ENCODE measurements around the gene EVL.
"Not testable (repeated sequence)": the region's sequence is repeated elsewhere in the genome, so short reads cannot be mapped to it uniquely, and the experiment has no call there.

The EVL gene

GRCh38 chr14:100060760-100061159 is 4.5 kb upstream of the EVL start:
- TF ChIP-seq CTCF (conservative IDR thresholded peaks at IDR 0.05) (no peak), ZFX (IDR thresholded peaks at IDR 0.05) (no peak)
- no peak overlapping the region for H3K27ac ChIP-seq

- H3K27ac ChIP-seq: no peak overlapping the region
- TF ChIP-seq CTCF (conservative IDR thresholded peaks at IDR 0.05): no peak
- TF ChIP-seq ZFX (IDR thresholded peaks at IDR 0.05): no peak
Observed at GRCh38 chr14:100062590-100062989, 2.6 kb upstream of the EVL start.

DNA sequence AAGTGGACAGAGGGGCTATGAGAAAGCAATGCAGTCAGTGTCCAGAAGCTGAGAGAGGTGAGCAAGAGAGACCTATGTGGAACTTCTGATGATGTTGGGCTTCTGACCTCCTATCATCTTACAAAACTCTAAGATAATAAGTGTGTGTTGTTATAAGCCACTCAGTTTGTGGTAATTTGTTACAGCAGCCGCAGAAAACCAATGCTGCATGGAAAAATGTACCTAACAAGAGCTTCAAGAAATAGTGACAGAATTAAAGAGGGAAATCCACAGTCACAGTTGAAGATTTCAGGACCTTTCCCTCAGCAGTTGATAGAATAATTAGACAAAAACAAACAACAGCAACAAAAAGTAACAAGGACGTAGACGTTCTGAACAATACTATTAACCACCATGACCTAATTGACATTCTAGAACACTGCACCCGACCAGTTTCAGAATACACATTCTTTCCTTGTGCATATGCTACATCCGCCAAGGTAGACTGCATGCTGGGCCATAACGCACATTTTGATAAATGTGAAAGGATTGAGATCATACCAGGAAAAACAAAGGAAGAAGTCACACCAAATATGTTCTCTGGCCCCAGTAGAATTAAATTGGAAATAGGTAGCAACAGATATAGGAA is 1.8 kb upstream of the EVL start:
- no peak for TF ChIP-seq CTCF (conservative IDR thresholded peaks at IDR 0.05)
- TF ChIP-seq ZFX (IDR thresholded peaks at IDR 0.05): no peak
- no peak overlapping the region for H3K27ac ChIP-seq

DNA sequence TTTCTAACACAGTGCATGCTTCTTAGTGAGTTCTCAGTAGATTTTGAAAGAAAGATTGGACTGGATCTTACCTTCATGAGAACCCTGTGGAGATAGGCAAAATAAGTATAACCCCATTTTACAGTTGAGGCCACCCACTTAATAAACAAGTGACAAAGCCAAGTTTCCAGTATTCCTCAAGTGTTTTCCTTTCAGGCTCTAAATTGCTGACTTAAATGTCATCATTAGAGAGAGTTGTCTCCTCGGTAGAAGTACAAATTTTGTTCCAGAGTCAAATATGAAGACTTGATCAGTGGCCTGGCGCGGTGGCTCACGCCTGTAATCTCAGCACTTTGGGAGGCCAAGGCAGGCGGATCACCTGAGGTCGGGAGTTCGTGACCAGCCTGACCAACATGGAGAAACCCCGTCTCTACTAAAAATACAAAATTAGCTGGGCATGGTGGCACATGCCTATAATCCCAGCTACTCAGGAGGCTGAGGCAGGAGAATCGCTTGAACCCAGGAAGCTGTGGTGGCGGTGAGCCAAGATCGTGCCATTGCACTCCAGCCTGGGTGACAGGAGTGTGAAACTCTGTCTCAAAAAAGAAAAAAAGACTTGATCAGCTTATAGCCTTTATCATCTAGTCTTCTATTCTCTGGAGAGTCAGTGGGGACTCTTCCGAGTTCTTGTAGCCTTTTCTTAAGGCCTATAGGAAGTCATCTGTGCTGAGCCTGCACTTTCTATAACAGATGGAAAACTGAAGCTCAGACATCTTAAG is 708 bp upstream of the EVL start:
- H3K27ac ChIP-seq: not testable (repeated sequence)

- no peak overlapping the region for H3K27ac ChIP-seq
Observed at GRCh38 chr14:100065942-100066574, 836 bp downstream of the EVL start.

GRCh38 chr14:100066962-100067361 is 1.7 kb downstream of the EVL start:
- TF ChIP-seq ZFX (IDR thresholded peaks at IDR 0.05): no peak
- H3K27ac ChIP-seq: no peak overlapping the region

More at GRCh38 chr14:100065942-100066574, 836 bp downstream of the EVL start:
- TF ChIP-seq CTCF (conservative IDR thresholded peaks at IDR 0.05) (no peak), ZFX (IDR thresholded peaks at IDR 0.05) (no peak)

DNA sequence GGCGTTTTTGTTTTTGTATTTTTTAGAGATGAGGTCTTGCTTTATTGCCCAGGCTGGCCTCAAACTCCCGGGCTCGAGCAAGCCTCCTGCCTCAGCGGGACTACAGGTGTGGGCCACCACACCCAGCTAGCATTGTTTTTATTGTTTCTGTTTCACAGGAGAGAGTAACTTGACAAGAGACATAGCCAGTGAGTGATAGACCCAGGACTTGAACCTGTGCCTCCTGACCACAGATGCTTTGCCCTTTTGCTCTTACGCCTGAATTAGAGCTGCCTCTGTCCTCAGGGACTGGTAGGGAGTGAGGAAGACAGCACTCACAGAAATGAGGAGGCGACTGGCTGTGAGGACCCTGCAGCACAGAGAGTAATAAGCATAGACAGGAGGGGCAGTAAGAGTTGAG is 2.3 kb downstream of the EVL start:
- no peak overlapping the region for H3K27ac ChIP-seq
- TF ChIP-seq ZFX (IDR thresholded peaks at IDR 0.05) (no peak), CTCF (conservative IDR thresholded peaks at IDR 0.05) (no peak)

Data from C4-2B (cell line).